HepG2 (cell line): ENCODE results near the gene CEBPZOS. TPM values are rescaled to one million over a fixed set of nuclear protein-coding genes. Genes with fewer than 3 reads are reported as not detected.
A peak's percentile ranks its signal among the peaks of the same experiment; 100 is the strongest.

ENCODE experiments used
- ASH2L ChIP-seq: fragments of 300-600, 200-600 bp; sonication (generic); IDR thresholded peaks from 2 replicates; pipeline ENCODE4 v1.7.0; 2017; ENCODE audit warnings: low read depth, mild to moderate bottlenecking, moderate library complexity, mixed read lengths, low read length; ENCODE audit not compliant: insufficient read length
- ATF7 ChIP-seq, 2 experiments: fragments of 450-650 bp in 1 of 2; sonication (generic) in 1 of 2; formaldehyde crosslinking in 1 of 2; IDR thresholded peaks; 2 replicates each; pipeline versions ENCODE4 v1.4.0 to v1.6.1; 2016 to 2020; ENCODE audit warnings: antibody characterized with exemption in 1 of 2, mild to moderate bottlenecking in 1 of 2, missing genetic modification reagents in 1 of 2
- IRF2 ChIP-seq: IDR thresholded peaks from 2 replicates; pipeline ENCODE4 v1.6.1; 2018; ENCODE audit warnings: missing genetic modification reagents, missing compliant biosample characterization
- KDM1A ChIP-seq: IDR thresholded peaks from 2 replicates; pipeline ENCODE4 v1.6.1; 2016; ENCODE audit warnings: missing compliant biosample characterization
- KDM3A ChIP-seq: IDR thresholded peaks from 2 replicates; pipeline ENCODE4 v1.6.1; 2018; ENCODE audit warnings: low read depth, missing compliant biosample characterization
- PHF5A ChIP-seq: IDR thresholded peaks from one replicate; pipeline ENCODE4 v1.6.1; 2018; ENCODE audit warnings: low read depth, missing genetic modification reagents; ENCODE audit not compliant: unreplicated experiment
- RCOR2 ChIP-seq: IDR thresholded peaks from 2 replicates; pipeline ENCODE4 v1.6.1; 2016; ENCODE audit warnings: missing biosample characterization, missing genetic modification reagents
- SAP130 ChIP-seq: IDR thresholded peaks from 2 replicates; pipeline ENCODE4 v1.6.1; 2016; ENCODE audit warnings: low read depth
- SMC3 ChIP-seq: IDR thresholded peaks from 2 replicates; pipeline ENCODE4 v1.6.1; 2011; ENCODE audit warnings: low read length, improper control_type of control experiment
- STAT5B ChIP-seq: sonication (generic); formaldehyde crosslinking; IDR thresholded peaks from 2 replicates; pipeline ENCODE4 v1.4.0; 2020; ENCODE audit warnings: missing genetic modification reagents
- U2AF2 ChIP-seq: fragments of 200-400 bp; formaldehyde crosslinking; IDR thresholded peaks from 2 replicates; pipeline ENCODE4 v1.6.1; 2017; ENCODE audit warnings: low read depth, mild to moderate bottlenecking, low read length
- ZMYM4 ChIP-seq: sonication (generic); formaldehyde crosslinking; IDR thresholded peaks from 2 replicates; pipeline ENCODE4 v1.8.1; 2023; ENCODE audit warnings: mild to moderate bottlenecking, missing genetic modification reagents
- ZNF292 ChIP-seq: sonication (generic); formaldehyde crosslinking; IDR thresholded peaks from 2 replicates; pipeline ENCODE4 v1.8.1; 2022; ENCODE audit warnings: mild to moderate bottlenecking, low read depth, missing genetic modification reagents, borderline replicate concordance
- ZNF501 ChIP-seq: sonication (generic); formaldehyde crosslinking; IDR thresholded peaks from 2 replicates; pipeline ENCODE4 v1.5.1; 2020; ENCODE audit warnings: mild to moderate bottlenecking, moderate library complexity, missing genetic modification reagents
- ZNF558 ChIP-seq: sonication (generic); formaldehyde crosslinking; IDR thresholded peaks from 2 replicates; pipeline ENCODE4 v1.9.0; 2022; ENCODE audit warnings: mild to moderate bottlenecking, missing genetic modification reagents, borderline replicate concordance
- ZNF709 ChIP-seq: sonication (generic); formaldehyde crosslinking; IDR thresholded peaks from 2 replicates; pipeline ENCODE4 v1.5.0; 2020; ENCODE audit warnings: mild to moderate bottlenecking, missing genetic modification reagents
- ZNF792 ChIP-seq: IDR thresholded peaks from 2 replicates; pipeline ENCODE4 v1.6.1; 2016
- ZSCAN20 ChIP-seq: sonication (generic); formaldehyde crosslinking; IDR thresholded peaks from 2 replicates; pipeline ENCODE4 v1.4.0; 2020; ENCODE audit warnings: missing genetic modification reagents, mild to moderate bottlenecking, borderline replicate concordance
- polyA plus RNA-seq, 8 experiments: library from polyadenylated mRNA; depleted of rRNA in 3 of 8; stranded (reverse) in 7 of 8; unstranded in 1 of 8; fragments of >200 nt; fragmentation: Illumina TruSeq in 4 of 8; extraction: Trizol in 4 of 8; gene quantifications; 2 replicates each; pipeline versions ENCODE4 v1.2.1 to v1.2.3, GENCODE V29; 2011 to 2016; ENCODE audit warnings: low read depth in 4 of 8, missing spikeins in 1 of 8, mixed read lengths in 1 of 8; ENCODE audit not compliant: insufficient read depth in 1 of 8
- total RNA-seq, 5 experiments: library from RNA; depleted of rRNA; stranded (reverse); fragments of >200 nt; fragmentation: Illumina TruSeq; extraction: Trizol; gene quantifications; 2 replicates each; pipeline ENCODE4 v1.2.3, GENCODE V29; 2016; ENCODE audit warnings: low read depth in 1 of 5
- TF ChIP-seq, protein P1 (sequence below): sonication (generic); formaldehyde crosslinking; IDR thresholded peaks from 2 replicates; pipeline ENCODE4 v1.5.0; 2020; ENCODE audit warnings: missing genetic modification reagents
- TF ChIP-seq, protein P2 (sequence below): IDR thresholded peaks from 2 replicates; pipeline ENCODE4 v1.4.0; 2020; ENCODE audit warnings: mild to moderate bottlenecking, missing genetic modification reagents
- TF ChIP-seq, protein P3 (sequence below): sonication (generic); formaldehyde crosslinking; IDR thresholded peaks from 2 replicates; pipeline ENCODE4 v1.9.0; 2022; ENCODE audit warnings: missing genetic modification reagents, mild to moderate bottlenecking, borderline replicate concordance

CEBPZOS gene
- total and polyA plus RNA-seq, 2 of the 13 experiments (the other 11 are each of a cell fraction or from before 2014, with no cell fraction given): 18.6 to 44.7 TPM

DNA sequence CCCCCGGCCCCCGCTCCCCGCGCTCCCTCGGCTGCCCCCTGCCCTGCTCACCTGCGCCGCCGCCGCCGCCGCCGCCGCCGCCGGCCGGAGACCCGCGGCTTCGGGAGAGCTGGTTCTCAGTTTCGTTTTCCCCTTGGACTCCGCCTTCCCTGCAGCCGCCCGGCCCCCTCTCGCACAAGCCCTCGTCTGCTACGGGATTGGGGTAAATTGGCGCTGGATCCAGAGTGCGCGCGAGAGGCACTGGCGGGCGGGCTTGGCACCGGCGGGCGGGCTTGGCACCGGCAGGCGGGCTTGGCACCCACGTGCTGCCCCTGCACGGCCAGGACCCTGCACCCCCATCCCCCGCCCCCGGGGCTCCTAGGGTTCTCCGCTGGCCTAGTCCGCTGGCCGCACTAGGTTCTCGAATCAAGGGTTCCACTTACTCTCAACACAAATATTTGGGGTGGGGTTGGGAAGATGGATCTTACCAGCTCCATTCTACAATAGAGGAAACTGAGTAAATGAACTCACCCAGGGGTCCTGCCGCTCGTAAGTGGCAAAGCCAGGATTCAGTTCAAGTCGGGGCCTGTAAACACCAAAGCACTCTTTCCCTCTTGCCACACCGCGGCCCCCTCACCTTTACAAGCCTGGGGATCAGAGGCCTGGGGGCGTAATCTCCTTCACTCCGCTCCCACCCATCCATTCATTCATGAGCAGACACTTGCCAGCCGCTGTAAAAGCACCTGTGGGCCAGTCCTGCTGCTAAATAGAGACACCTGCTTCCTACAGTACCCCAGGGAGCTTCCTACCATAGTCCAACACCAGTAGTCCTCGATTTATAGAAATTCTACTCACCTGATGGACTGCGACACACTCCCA is 39.2 kb upstream of the CEBPZOS start, which contains the start of gene EIF2AK2 (continued):
- TF ChIP-seq PHF5A (CRISPR knock-in tag) (peak; percentile 69), RCOR2 (CRISPR knock-in tag) (no peak), SAP130 (CRISPR knock-in tag) (peak; percentile 81), ASH2L (peak; percentile 93), ZNF558 (CRISPR knock-in tag) (peak; percentile 23; the same call in 1 of the 2 replicates), SMC3 (no peak), ATF7 (IDR thresholded peaks at IDR 0.05) (no peak), ATF7 (CRISPR knock-in tag; IDR thresholded peaks at IDR 0.05) (peak; percentile 43; the same call in 1 of the 2 replicates), ZNF501 (CRISPR knock-in tag) (peak; percentile 73), ZMYM4 (CRISPR knock-in tag) (0 out of 2 replicates have a peak, but pooled peaks have one; percentile 42), ZSCAN20 (CRISPR knock-in tag) (peak; percentile 17; the same call in 1 of the 2 replicates), KDM1A (CRISPR knock-in tag) (no peak), IRF2 (CRISPR knock-in tag) (peak; percentile 99), ZNF709 (CRISPR knock-in tag) (0 out of 2 replicates have a peak, but pooled peaks have one; percentile 82), KDM3A (peak; percentile 54; the same call in 1 of the 2 replicates), STAT5B (CRISPR knock-in tag) (no peak; the same call in 1 of the 2 replicates), ZNF292 (CRISPR knock-in tag) (no peak), U2AF2 (no peak), ZNF792 (CRISPR knock-in tag) (peak; percentile 66; the same call in 1 of the 2 replicates)
- TF ChIP-seq, protein P1, sequence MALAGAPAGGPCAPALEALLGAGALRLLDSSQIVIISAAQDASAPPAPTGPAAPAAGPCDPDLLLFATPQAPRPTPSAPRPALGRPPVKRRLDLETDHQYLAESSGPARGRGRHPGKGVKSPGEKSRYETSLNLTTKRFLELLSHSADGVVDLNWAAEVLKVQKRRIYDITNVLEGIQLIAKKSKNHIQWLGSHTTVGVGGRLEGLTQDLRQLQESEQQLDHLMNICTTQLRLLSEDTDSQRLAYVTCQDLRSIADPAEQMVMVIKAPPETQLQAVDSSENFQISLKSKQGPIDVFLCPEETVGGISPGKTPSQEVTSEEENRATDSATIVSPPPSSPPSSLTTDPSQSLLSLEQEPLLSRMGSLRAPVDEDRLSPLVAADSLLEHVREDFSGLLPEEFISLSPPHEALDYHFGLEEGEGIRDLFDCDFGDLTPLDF (CRISPR knock-in tag): 0 out of 2 replicates have a peak, but pooled peaks have one; percentile 79
- TF ChIP-seq, protein P2, sequence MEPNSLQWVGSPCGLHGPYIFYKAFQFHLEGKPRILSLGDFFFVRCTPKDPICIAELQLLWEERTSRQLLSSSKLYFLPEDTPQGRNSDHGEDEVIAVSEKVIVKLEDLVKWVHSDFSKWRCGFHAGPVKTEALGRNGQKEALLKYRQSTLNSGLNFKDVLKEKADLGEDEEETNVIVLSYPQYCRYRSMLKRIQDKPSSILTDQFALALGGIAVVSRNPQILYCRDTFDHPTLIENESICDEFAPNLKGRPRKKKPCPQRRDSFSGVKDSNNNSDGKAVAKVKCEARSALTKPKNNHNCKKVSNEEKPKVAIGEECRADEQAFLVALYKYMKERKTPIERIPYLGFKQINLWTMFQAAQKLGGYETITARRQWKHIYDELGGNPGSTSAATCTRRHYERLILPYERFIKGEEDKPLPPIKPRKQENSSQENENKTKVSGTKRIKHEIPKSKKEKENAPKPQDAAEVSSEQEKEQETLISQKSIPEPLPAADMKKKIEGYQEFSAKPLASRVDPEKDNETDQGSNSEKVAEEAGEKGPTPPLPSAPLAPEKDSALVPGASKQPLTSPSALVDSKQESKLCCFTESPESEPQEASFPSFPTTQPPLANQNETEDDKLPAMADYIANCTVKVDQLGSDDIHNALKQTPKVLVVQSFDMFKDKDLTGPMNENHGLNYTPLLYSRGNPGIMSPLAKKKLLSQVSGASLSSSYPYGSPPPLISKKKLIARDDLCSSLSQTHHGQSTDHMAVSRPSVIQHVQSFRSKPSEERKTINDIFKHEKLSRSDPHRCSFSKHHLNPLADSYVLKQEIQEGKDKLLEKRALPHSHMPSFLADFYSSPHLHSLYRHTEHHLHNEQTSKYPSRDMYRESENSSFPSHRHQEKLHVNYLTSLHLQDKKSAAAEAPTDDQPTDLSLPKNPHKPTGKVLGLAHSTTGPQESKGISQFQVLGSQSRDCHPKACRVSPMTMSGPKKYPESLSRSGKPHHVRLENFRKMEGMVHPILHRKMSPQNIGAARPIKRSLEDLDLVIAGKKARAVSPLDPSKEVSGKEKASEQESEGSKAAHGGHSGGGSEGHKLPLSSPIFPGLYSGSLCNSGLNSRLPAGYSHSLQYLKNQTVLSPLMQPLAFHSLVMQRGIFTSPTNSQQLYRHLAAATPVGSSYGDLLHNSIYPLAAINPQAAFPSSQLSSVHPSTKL (CRISPR knock-in tag): peak; percentile 36; the same call in 1 of the 2 replicates
- TF ChIP-seq, protein P3, sequence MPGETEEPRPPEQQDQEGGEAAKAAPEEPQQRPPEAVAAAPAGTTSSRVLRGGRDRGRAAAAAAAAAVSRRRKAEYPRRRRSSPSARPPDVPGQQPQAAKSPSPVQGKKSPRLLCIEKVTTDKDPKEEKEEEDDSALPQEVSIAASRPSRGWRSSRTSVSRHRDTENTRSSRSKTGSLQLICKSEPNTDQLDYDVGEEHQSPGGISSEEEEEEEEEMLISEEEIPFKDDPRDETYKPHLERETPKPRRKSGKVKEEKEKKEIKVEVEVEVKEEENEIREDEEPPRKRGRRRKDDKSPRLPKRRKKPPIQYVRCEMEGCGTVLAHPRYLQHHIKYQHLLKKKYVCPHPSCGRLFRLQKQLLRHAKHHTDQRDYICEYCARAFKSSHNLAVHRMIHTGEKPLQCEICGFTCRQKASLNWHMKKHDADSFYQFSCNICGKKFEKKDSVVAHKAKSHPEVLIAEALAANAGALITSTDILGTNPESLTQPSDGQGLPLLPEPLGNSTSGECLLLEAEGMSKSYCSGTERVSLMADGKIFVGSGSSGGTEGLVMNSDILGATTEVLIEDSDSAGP: peak; percentile 80; the same call in 1 of the 2 replicates
